ELR (cell line): ENCODE measurements around the gene ZNF608.

Source experiments
- DNase-seq: peaks from one replicate; pipeline ENCODE4 v3.0.0-alpha.2; 2015; ENCODE audit warnings: low read depth

ZNF608 gene

GRCh38 chr5:124714910-124715309, 31.5 kb downstream of the ZNF608 start:
- no peak for DNase-seq

- DNase-seq: no peak
These were observed 32.8 kb downstream of the ZNF608 start for GRCh38 chr5:124713595-124713994.

- DNase-seq: no peak
These were observed 33.6 kb downstream of the ZNF608 start for GRCh38 chr5:124712731-124713305.

GRCh38 chr5:124708086-124708485, 38.4 kb downstream of the ZNF608 start:
- no peak for DNase-seq

GRCh38 chr5:124707520-124707919, 38.9 kb downstream of the ZNF608 start:
- no peak for DNase-seq

GRCh38 chr5:124706729-124707361, 39.6 kb downstream of the ZNF608 start:
- DNase-seq: no peak

- no peak for DNase-seq
These were observed 40.4 kb downstream of the ZNF608 start for GRCh38 chr5:124706051-124706450.

- no peak for DNase-seq
These were observed 40.9 kb downstream of the ZNF608 start for GRCh38 chr5:124705577-124705976.

GRCh38 chr5:124704594-124705284, 41.7 kb downstream of the ZNF608 start:
- DNase-seq: no peak

- no peak for DNase-seq
These were observed 42.4 kb downstream of the ZNF608 start for GRCh38 chr5:124703995-124704394.

- no peak for DNase-seq
These were observed 43.9 kb downstream of the ZNF608 start for GRCh38 chr5:124702525-124702924.

GRCh38 chr5:124701873-124702425, 44.5 kb downstream of the ZNF608 start:
- no peak for DNase-seq

GRCh38 chr5:124701016-124701415, 45.4 kb downstream of the ZNF608 start:
- no peak for DNase-seq

GRCh38 chr5:124700333-124700732, 46.1 kb downstream of the ZNF608 start:
- DNase-seq: no peak

- DNase-seq: no peak
These were observed 47.7 kb downstream of the ZNF608 start for GRCh38 chr5:124698770-124699169.

GRCh38 chr5:124697933-124698591, 48.4 kb downstream of the ZNF608 start:
- DNase-seq: no peak

- no peak for DNase-seq
These were observed 48.9 kb downstream of the ZNF608 start for GRCh38 chr5:124697501-124697900.

- DNase-seq: no peak
These were observed 49.5 kb downstream of the ZNF608 start for GRCh38 chr5:124696898-124697297.
